GM21381 (cell line): ENCODE results near the gene METTL22.

Experiments used
- ATAC-seq: cut with Tn5 transposase; IDR thresholded peaks from one replicate; pipeline ENCODE4 v1.9.1; 2021; ENCODE audit warnings: mild to moderate bottlenecking, moderate library complexity; ENCODE audit not compliant: unreplicated experiment

Gene METTL22

DNA sequence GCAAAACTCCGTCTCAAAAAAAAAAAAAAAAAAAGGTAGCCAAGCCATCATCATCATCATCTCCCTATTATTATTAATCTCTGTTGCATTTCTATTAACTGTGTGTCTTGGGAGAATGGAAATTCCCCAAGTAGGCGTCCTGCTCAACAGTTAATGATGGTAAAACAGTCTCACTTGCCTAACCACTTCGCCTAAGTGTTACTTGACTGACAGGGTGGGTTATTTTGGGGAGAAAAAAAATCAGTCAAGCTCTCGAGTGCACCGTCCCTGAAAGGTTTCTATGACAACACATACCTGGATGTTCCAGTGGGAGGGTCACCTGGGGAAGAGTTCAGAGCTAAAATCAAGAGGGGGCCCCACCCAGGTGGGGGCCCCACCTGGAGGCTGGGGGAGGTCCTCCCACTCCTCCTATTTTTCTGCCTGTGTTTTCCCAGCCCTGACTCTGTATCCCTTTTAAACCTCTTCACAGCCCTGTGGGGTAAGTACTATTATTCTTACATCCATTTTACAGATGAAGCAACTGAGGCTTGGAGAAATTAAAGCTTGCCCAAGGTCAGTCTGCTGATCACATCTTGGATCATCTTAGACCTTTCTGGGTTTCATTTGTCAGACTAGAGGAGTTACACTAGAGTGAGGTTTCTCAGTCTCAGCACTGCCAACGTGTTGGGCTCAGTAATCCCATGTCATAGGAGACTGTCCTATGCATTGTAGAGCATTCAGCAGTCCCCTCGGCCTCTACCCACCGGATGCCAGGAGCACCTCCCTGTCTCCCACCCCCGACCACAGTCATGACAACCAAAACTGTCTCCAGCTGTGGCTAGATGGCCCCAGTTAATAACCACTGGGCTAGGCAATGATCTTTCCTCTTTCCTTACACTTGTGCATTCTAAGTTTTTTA is 41.9 kb downstream of the METTL22 start:
- ATAC-seq: no peak

DNA sequence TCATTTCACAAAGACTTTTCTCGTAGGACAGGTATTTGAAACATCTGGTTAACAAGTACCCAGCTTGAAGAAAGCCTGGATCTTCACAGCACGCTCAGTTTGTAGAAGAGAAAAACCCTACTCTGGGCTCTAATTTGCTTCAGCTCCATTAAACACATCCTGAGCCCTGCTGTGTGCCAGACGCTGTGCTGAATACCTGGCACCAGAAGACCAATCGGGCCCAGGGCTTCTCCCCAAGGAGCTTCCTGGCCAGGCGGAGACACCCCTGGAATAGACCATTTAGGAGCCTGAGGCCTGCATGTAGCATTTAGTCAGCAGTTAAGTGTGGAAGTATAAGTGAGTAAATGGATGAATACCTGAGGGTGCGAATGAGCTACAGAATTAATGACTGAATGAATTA is 44.0 kb downstream of the METTL22 start:
- no peak for ATAC-seq

DNA sequence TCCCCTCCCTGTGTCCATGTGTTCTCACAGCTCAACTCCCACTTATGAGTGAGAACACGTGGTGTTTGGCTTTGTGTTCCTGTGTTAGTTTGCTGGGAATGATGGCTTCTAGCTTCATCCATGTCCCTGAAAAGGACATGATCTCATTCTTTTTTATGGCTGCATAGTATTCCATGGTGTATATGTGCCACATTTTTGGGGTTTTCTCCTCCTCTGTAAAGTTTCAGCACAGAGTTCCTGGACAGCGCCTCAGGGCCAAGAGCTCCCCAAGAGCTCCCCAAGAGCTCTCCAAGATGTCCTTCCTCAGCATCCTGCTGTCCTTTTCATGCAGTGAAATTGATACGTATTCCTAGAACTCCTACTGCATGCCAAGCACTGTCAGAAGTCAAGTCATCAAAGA is 46.0 kb downstream of the METTL22 start:
- ATAC-seq: no peak

GRCh38 chr16:8668113-8668512 is 46.6 kb downstream of the METTL22 start:
- ATAC-seq: no peak

DNA sequence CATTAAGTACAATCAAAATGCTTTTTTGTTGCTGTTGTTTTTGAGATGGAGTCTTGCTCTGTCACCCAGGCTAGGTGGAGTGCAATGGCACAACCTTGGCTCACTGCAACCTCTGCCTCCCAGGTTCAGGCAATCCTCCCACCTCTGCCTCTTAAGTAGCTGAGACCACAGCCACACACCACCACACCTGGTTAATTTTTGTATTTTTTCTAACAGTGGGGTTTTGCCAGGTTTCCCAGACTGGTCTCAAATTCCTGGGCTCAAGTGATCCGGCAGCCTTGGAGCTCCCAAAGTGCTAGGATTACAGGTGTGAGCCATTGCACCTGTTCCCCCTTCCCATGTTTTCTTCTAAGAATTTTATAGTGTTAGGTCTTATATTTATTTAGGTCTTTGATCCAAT is 48.0 kb downstream of the METTL22 start:
- ATAC-seq: no peak

- no peak for ATAC-seq
Measured at GRCh38 chr16:8670014-8670560, 48.6 kb downstream of the METTL22 start.

GRCh38 chr16:8673611-8674412 is 52.3 kb downstream of the METTL22 start:
- ATAC-seq: peak; percentile 37

- ATAC-seq: peak; percentile 100
Measured at GRCh38 chr16:8674413-8675022, 53.0 kb downstream of the METTL22 start, which contains the start of gene ABAT. Gene ABAT (plus strand): TSS chr16:8674617. CDS start chr16:8735740, 61,123 bp downstream.

- ATAC-seq: no peak
Measured at GRCh38 chr16:8675183-8676159, 54.0 kb downstream of the METTL22 start.

- ATAC-seq: no peak
Measured at GRCh38 chr16:8676160-8676547, 54.7 kb downstream of the METTL22 start.

DNA sequence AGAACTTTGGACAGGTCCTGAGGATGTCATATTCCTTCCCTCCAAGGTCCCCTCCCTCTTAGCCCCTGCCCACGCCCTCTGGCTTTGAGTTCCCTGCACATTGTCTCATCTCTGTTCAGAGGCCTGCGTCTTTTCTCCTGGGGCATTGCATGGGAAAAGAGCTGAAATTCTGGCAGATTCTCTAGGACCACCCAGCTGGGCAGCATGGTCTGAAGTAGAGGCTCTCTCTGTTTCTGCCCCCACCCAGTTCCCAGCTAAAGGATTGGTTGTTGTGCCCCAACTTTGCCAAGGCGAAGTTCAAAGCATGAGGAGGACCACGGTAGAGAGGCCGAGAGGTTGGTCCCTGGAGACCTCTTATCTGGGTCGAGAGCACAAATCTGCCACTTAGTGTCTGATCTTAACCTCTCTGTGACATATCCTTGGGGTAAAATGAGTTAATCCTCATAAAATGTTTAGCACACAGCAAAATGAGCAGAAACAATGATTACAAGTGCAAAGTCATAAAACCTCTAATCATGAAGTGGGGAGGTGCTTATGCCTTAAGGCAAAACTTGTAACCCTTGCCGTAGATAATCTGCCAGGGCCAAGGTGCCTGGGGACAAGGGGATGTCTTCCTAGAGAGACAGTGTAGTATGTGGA is 55.4 kb downstream of the METTL22 start:
- ATAC-seq: no peak

- no peak for ATAC-seq
Measured at GRCh38 chr16:8677481-8677880, 56.0 kb downstream of the METTL22 start.

DNA sequence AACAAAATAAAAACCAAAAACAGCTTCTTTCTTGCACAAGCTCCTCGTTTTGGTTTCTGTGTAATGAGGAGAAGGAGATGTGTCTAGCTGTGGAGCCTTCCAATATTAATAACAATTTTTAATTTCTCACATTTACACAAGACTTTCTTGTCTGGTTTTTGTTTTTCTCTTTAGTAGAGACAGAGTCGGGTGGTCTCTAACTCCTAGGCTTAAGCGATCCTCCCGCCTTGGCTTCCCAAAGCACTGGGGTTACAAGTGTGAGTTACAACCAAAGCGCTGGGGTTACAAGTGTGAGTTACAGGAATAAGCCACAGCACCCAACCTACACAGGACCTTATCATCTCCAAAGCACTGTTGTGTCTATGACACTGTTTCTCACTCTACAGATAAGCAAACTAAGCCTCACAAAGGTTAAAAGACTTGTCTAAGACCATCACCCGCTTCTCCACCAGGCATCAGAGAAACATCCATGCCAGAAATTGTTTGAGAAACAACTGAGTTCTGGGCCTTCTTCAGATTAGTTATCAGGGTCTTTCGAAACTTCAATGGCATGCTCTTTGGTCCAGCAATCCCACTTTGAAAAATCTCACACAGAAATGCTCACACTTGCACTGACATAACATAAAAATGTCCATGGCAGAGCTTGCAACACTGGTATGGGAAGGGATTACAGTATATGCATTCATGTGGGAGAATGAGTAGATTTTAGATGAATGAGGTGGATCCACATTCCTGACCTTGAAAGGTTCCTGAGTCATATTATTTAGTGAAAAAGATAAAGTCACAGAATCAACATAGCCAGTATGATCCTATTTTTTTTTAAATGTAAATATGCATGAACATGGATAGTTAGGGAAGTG is 56.8 kb downstream of the METTL22 start:
- ATAC-seq: no peak

DNA sequence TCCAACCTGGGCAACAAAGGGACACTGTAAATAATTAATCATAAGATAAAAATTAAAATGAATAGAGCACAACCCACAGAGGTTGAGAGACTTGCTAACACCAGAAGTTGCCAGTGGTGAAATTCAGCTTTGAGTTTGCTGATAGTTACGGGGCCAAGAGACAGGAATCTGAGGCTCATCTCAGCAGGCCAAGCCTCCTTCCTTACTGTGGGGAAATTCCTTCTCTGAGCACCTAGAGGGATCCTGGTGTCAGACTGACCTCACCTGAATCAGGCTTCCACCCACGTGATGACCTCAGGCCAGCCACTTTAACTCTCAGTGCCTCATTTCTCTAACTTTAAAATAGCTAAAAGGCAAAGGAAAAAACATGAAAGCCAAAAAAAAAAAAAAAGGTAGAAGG is 57.7 kb downstream of the METTL22 start:
- no peak for ATAC-seq

- ATAC-seq: no peak
Measured at GRCh38 chr16:8682551-8683259, 61.2 kb downstream of the METTL22 start.

GRCh38 chr16:8683640-8684039 is 62.1 kb downstream of the METTL22 start:
- ATAC-seq: no peak

- no peak for ATAC-seq
Measured at GRCh38 chr16:8685617-8686016, 64.1 kb downstream of the METTL22 start.

DNA sequence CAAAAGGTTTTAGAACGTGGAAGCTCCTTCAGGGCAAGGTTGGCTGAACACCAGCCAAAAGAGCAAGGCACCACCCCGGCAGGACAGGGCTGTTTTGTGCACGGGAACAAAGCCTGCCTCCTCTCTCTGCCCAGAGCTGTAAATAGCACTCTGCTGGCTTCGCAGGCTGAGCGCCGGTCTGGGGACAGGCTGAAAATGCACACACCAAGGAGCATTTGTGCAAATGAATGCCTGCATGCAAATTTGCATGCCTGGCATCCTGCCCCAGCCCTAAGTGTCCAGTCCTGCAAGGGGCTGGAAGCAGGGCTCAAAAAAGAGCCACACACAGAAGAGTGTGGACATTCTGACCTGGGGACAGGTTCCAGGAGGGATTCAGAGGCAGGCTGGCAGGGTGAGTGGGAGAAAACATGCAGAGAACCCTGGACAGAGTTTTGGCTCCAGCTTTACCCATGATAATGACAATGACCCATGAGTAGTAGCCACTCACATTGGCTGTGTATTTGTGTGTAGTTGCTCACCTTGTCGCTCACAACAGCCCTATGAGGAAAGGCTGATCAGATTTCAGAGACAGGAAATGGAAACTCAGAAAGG is 64.6 kb downstream of the METTL22 start:
- no peak for ATAC-seq
